Smooth muscle cell (in vitro differentiated cells): ENCODE measurements around the gene PODNL1. TPM values are rescaled to one million over a fixed set of nuclear protein-coding genes. Genes with fewer than 3 reads are reported as not detected.

Experiments used
- DNase-seq: peaks from one replicate; lab custom pipeline; 2025; ENCODE audit not compliant: unreplicated experiment; lab: John Stamatoyannopoulos, UW
- H2AFZ ChIP-seq: fragments of 200-600 bp; sonication (generic); 2 replicates; pipeline ENCODE4 v1.6.0; 2016; ENCODE audit warnings: antibody characterized with exemption, low read depth, mild to moderate bottlenecking
- H3F3A ChIP-seq: fragments of 200-600 bp; sonication (generic); 2 replicates; pipeline ENCODE4 v1.6.0; 2017; ENCODE audit warnings: antibody characterized with exemption, low read depth
- H3K27ac ChIP-seq: fragments of 200-600 bp; sonication (generic); 2 replicates; pipeline ENCODE4 v1.5.1; 2016; ENCODE audit warnings: low read depth, mild to moderate bottlenecking
- H3K27me3 ChIP-seq: fragments of 200-600 bp; sonication (generic); 2 replicates; pipeline ENCODE4 v1.6.1; 2016; ENCODE audit warnings: low read depth, mild to moderate bottlenecking
- H3K36me3 ChIP-seq: fragments of 200-600 bp; sonication (generic); 2 replicates; pipeline ENCODE4 v1.5.1; 2016; ENCODE audit warnings: low read depth
- H3K4me1 ChIP-seq: fragments of 200-600 bp; sonication (generic); 2 replicates; pipeline ENCODE4 v1.5.1; 2016; ENCODE audit warnings: low read depth
- H3K4me2 ChIP-seq: fragments of 200-600 bp; sonication (generic); 2 replicates; pipeline ENCODE4 v1.6.0; 2016; ENCODE audit warnings: mild to moderate bottlenecking
- H3K4me3 ChIP-seq: fragments of 200-600 bp; sonication (generic); 2 replicates; pipeline ENCODE4 v1.5.1; 2016; ENCODE audit warnings: mild to moderate bottlenecking
- H3K79me2 ChIP-seq: fragments of 200-600 bp; sonication (generic); 2 replicates; pipeline ENCODE4 v1.6.0; 2016; ENCODE audit warnings: low read depth, mild to moderate bottlenecking
- H3K9ac ChIP-seq: fragments of 200-600 bp; sonication (generic); 2 replicates; pipeline ENCODE4 v1.6.0; 2016; ENCODE audit warnings: low read depth
- H3K9me3 ChIP-seq: fragments of 200-600 bp; sonication (generic); replicated peaks from 2 replicates; pipeline ENCODE4 v1.5.1; 2016; ENCODE audit warnings: low read depth
- H4K20me1 ChIP-seq: fragments of 200-600 bp; sonication (generic); 2 replicates; pipeline ENCODE4 v1.6.0; 2016; ENCODE audit warnings: low read depth
- CTCF ChIP-seq: fragments of 200-600 bp; sonication (generic); IDR thresholded peaks from 2 replicates; pipeline ENCODE4 v1.5.1; 2017; ENCODE audit warnings: borderline replicate concordance, mild to moderate bottlenecking, antibody characterized with exemption; ENCODE audit not compliant: insufficient read depth, poor library complexity, severe bottlenecking
- WGBS: methylation state at CpG from one replicate; pipeline ENCODE4 v1.1.7; 2016; ENCODE audit warnings: low lambda C conversion rate; 5-methylcytosine and 5-hydroxymethylcytosine counted together
- polyA plus RNA-seq: library from polyadenylated mRNA; unstranded; fragments of >200 nt; fragmentation: Nextera tagmentation; extraction: Ambion mirVana; gene quantifications from 2 replicates; pipeline ENCODE4 v1.2.1, GENCODE V29; 2016
- total RNA-seq: library from RNA; depleted of rRNA; stranded (reverse); fragments of >200 nt; gene quantifications from 2 replicates; pipeline ENCODE4 v1.2.3, GENCODE V29; 2014

The PODNL1 gene
- total and polyA plus RNA-seq, 2 experiments from 2014 or later, result 8.9 to 53.9 TPM

- Histone ChIP-seq H3K9ac (no peak overlapping the region), H3K27ac (no peak overlapping the region), H2AFZ (no peak overlapping the region), H3K36me3 (no peaks in the 10 kb centered on the region), H4K20me1 (no peaks in the 10 kb centered on the region), H3K27me3 (no peaks in the 10 kb centered on the region), H3K4me2 (no peak overlapping the region), H3K4me3 (no peak overlapping the region), H3K4me1 (no peaks in the 10 kb centered on the region), H3K79me2 (no peaks in the 10 kb centered on the region), H3F3A (no peaks in the 10 kb centered on the region), H3K9me3 (no peaks in the 10 kb centered on the region)
- no peak for TF ChIP-seq CTCF
- WGBS, result 92% methylated on average over 2 of the region's 2 CpGs
- no peak for DNase-seq
These were observed 17.1 kb downstream of the PODNL1 start for GRCh38 chr19:13920940-13921747.

- Histone ChIP-seq H3K4me1 (no peaks in the 10 kb centered on the region), H3K9me3 (no peaks in the 10 kb centered on the region), H4K20me1 (no peaks in the 10 kb centered on the region), H3K79me2 (no peaks in the 10 kb centered on the region), H2AFZ (no peak overlapping the region), H3F3A (no peaks in the 10 kb centered on the region), H3K27ac (no peak overlapping the region), H3K36me3 (no peaks in the 10 kb centered on the region), H3K9ac (no peak overlapping the region), H3K4me2 (no peak overlapping the region), H3K4me3 (no peak overlapping the region), H3K27me3 (no peaks in the 10 kb centered on the region)
- WGBS, result 98% methylated on average over 11 of the region's 11 CpGs
- no peak for TF ChIP-seq CTCF
- DNase-seq, result no peak
These were observed 17.7 kb downstream of the PODNL1 start for GRCh38 chr19:13920524-13920923.

GRCh38 chr19:13918726-13919411 lies 19.3 kb downstream of the PODNL1 start:
- no peak overlapping the region for H3K4me3 ChIP-seq
- no peaks in the 10 kb centered on the region for H3K9me3 ChIP-seq
- H3K36me3 ChIP-seq, result no peaks in the 10 kb centered on the region
- H3K27ac ChIP-seq, result no peak overlapping the region
- no peaks in the 10 kb centered on the region for H3F3A ChIP-seq
- no peaks in the 10 kb centered on the region for H3K27me3 ChIP-seq
- no peak for TF ChIP-seq CTCF
- H3K4me1 ChIP-seq, result no peaks in the 10 kb centered on the region
- H3K79me2 ChIP-seq, result no peaks in the 10 kb centered on the region
- WGBS, result 90% methylated on average over 29 of the region's 34 CpGs
- H4K20me1 ChIP-seq, result no peaks in the 10 kb centered on the region
- H3K4me2 ChIP-seq, result no peak overlapping the region
- H2AFZ ChIP-seq, result no peak overlapping the region
- H3K9ac ChIP-seq, result no peak overlapping the region
- DNase-seq, result no peak
